GM21528 (cell line): ENCODE measurements around the gene PCDHA7.
"Not testable (repeated sequence)": the region's sequence is repeated elsewhere in the genome, so short reads cannot be mapped to it uniquely, and the experiment has no call there.

ENCODE experiments used
- ATAC-seq: cut with Tn5 transposase; IDR thresholded peaks from one replicate; pipeline ENCODE4 v1.9.1; 2021; ENCODE audit warnings: mild to moderate bottlenecking, moderate library complexity; ENCODE audit not compliant: unreplicated experiment, low FRiP score

PCDHA7 gene, protein sequence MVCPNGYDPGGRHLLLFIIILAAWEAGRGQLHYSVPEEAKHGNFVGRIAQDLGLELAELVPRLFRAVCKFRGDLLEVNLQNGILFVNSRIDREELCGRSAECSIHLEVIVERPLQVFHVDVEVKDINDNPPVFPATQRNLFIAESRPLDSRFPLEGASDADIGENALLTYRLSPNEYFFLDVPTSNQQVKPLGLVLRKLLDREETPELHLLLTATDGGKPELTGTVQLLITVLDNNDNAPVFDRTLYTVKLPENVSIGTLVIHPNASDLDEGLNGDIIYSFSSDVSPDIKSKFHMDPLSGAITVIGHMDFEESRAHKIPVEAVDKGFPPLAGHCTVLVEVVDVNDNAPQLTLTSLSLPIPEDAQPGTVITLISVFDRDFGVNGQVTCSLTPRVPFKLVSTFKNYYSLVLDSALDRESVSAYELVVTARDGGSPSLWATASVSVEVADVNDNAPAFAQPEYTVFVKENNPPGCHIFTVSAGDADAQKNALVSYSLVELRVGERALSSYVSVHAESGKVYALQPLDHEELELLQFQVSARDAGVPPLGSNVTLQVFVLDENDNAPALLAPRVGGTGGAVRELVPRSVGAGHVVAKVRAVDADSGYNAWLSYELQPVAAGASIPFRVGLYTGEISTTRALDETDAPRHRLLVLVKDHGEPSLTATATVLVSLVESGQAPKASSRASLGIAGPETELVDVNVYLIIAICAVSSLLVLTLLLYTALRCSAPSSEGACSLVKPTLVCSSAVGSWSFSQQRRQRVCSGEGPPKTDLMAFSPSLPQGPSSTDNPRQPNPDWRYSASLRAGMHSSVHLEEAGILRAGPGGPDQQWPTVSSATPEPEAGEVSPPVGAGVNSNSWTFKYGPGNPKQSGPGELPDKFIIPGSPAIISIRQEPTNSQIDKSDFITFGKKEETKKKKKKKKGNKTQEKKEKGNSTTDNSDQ

DNA sequence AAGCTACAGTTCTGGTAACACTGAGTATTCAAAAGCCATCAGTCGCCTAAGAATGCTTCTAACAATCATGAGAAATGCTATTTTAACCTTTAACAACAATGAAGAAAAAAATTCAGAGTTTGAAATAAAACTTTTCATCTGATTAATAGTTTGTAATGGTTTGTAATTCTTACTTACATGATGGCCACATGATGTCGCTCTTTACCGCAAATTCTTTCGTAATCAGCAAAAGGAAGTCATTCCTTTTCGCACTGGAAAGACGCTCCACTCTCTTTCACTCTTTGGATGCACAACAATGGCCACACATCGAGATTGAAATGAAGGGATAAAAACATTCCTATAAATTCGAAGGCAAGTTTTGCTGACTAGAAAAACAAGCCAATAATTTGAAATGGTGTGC lies at the start of gene PCDHA7:
PCDHA7 (plus strand) TSS at position 277 of the 400 bp plus-strand sequence; CDS start at position 392, 115 bp downstream.
- no peak for ATAC-seq

DNA sequence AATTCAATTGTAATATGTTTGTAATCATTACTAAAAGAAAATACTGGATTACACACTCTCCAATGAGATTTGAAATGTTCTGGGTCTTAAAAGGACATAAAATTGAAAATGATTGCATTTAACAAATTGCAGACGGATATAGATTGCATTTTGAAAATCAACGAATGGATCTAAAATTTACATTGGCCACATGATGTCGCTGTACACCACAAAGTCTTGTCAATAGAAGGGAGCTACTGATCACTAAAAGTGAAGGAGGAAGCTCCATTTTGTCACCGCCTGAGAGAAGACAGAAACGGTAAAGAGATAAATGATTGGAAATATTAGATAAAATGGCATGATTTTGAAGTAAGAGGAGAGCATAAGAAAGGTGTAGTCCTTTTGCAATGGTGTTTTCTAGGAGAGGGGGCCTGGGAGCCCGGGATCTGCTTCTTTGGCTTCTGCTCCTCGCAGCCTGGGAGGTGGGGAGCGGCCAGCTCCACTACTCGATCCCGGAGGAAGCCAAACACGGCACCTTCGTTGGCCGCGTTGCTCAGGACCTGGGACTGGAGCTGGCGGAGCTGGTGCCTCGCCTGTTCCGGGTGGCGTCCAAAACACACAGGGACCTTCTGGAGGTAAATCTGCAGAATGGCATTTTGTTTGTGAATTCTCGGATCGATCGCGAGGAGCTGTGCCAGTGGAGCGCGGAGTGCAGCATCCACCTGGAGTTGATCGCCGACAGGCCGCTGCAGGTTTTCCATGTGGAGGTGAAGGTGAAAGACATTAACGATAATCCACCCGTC lies 48.0 kb upstream of the PCDHA7 start, which contains the start of gene PCDHA1:
PCDHA1 (plus strand) TSS at position 236 of the 782 bp plus-strand sequence.
- ATAC-seq: no peak

DNA sequence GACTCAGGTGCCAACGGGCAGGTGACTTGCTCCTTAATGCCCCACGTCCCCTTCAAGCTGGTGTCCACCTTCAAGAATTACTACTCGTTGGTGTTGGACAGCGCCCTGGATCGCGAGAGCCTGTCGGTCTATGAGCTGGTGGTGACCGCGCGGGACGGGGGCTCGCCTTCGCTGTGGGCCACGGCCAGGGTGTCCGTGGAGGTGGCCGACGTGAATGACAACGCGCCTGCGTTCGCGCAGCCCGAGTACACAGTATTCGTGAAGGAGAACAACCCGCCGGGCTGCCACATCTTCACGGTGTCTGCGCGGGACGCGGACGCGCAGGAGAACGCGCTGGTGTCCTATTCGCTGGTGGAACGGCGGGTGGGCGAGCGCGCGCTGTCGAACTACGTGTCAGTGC lies 46.6 kb upstream of the PCDHA7 start:
- not testable (repeated sequence) for ATAC-seq

DNA sequence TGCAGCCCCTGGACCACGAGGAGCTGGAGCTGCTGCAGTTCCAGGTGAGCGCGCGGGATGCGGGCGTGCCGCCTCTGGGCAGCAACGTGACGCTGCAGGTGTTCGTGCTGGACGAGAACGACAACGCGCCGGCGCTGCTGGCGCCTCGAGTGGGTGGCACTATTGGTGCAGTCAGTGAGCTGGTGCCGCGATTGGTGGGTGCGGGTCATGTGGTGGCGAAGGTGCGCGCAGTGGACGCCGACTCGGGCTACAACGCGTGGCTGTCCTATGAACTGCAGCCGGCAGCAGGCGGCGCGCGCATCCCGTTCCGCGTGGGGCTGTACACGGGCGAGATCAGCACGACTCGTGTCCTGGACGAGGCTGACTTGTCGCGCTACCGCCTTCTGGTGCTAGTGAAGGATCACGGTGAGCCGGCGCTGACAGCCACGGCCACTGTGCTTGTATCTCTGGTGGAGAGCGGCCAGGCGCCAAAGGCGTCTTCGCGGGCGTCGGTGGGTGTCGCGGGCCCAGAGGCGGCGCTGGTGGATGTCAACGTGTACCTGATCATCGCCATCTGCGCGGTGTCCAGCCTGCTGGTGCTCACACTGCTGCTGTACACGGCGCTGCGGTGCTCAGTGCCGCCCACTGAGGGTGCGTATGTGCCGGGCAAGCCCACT lies 46.1 kb upstream of the PCDHA7 start:
- not testable (repeated sequence) for ATAC-seq

DNA sequence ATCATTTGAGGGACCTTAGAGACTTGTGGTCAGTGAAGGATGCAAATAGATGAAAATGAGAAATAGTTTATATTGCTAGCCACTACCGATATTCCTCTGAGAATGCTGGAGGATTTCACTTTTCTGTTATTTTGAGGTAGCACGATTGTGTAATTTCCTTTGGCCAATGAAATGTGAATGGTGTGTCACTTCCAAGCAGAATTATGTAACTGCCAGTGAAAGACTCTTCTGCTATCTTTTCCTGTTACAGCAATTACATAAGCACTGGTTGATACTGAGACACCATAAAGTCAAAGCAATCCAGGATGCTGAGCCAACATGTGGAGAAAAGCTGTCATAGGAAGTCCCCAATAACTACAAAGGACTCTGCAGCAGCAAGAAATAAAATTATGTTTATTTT lies 43.0 kb upstream of the PCDHA7 start:
- ATAC-seq: no peak

DNA sequence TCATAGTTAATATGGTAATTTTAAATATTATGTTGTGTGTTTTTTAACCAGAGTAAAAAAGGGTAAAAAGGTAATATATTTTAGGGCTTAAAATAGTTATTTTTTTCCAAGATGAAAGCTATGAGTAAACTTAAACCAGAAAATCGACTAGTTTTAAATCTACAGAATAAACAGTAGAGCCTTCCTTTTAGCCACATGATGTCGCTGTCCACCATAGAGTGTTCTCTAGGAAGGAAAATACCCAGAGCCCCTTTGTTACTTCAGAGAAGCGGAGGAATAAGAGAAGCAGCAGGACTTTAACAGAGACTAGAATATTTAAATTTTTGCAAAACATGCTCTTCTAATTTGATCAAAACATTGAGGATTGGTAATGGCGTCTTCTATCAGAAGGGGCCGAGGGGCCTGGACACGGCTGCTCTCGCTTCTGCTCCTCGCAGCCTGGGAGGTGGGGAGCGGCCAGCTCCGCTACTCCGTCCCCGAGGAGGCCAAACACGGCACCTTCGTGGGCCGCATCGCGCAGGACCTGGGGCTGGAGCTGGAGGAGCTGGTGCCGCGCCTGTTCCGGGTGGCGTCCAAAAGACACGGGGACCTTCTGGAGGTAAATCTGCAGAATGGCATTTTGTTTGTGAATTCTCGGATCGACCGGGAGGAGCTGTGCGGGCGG lies 39.3 kb upstream of the PCDHA7 start, which contains the start of gene PCDHA2:
PCDHA2 (plus strand) TSS at position 258 of the 664 bp plus-strand sequence.
- no peak for ATAC-seq

DNA sequence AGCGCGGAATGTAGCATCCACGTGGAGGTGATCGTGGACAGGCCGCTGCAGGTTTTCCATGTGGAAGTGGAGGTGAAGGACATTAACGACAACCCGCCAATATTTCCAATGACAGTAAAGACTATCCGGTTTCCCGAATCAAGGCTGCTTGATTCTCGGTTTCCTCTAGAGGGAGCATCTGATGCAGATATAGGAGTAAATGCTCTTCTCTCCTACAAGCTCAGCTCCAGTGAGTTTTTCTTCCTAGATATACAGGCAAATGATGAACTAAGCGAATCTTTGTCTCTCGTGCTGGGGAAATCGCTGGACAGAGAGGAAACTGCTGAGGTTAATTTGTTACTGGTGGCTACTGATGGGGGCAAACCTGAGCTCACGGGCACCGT lies 38.8 kb upstream of the PCDHA7 start:
- ATAC-seq: no peak

DNA sequence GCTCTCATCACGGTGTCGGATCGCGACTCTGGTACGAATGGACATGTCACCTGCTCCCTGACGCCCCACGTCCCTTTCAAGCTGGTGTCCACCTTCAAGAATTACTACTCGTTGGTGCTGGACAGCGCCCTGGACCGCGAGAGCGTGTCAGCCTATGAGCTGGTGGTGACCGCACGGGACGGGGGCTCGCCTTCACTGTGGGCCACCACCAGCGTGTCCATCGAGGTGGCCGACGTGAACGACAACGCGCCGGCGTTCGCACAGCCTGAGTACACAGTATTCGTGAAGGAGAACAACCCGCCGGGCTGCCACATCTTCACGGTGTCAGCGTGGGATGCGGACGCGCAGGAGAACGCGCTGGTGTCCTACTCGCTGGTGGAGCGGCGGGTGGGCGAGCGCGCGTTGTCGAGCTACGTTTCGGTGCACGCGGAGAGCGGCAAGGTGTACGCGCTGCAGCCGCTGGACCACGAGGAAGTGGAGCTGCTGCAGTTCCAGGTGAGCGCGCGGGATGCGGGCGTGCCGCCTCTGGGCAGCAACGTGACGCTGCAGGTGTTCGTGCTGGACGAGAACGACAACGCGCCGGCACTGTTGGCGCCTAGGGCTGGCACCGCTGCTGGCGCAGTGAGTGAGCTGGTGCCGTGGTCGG lies 37.9 kb upstream of the PCDHA7 start:
- not testable (repeated sequence) for ATAC-seq

DNA sequence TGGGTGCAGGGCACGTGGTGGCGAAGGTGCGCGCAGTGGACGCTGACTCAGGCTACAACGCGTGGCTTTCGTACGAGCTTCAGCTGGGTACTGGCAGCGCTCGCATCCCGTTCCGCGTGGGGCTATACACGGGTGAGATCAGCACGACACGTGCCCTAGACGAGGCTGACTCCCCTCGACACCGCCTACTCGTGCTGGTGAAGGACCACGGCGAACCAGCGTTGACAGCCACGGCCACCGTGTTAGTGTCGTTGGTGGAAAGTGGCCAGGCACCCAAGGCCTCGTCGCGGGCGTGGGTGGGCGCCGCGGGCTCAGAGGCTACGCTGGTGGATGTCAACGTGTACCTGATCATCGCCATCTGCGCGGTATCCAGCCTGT lies 37.4 kb upstream of the PCDHA7 start:
- no peak for ATAC-seq

DNA sequence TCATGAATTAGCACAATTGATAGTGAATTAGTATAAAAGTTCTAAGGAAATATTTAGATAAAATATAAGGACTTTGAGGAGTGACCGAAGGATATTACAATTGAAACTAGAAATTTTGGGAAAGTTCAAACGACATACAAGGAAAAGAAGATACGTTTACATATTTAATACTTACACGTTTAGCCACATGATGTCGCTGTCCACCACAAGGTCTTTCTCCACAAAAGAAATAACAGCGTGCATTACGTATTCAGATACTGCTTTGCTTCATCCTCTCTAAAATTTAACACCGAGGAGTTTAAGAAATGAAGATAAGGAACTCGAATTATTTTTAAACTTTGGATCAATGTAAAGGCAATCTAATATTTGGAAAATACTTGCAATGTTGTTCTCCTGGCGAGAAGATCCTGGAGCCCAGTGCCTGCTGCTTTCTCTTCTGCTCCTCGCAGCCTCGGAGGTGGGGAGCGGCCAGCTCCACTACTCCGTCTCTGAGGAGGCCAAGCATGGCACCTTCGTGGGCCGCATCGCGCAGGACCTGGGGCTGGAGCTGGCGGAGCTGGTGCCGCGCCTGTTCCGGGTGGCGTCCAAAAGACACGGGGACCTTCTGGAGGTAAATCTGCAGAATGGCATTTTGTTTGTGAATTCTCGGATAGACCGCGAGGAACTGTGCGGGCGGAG lies 33.1 kb upstream of the PCDHA7 start, which contains the start of gene PCDHA3:
PCDHA3 (plus strand) TSS at position 242 of the 678 bp plus-strand sequence.
- no peak for ATAC-seq

DNA sequence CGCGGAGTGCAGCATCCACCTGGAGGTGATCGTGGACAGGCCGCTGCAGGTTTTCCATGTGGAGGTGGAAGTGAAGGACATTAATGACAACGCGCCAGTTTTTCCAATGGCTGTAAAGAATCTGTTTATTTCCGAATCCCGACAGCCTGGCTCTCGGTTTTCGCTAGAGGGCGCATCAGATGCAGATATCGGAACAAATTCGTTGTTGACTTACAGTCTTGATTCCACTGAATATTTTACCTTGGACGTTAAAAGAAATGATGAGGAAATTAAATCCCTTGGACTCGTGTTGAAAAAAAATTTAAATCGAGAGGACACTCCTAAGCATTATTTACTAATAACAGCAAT lies 32.6 kb upstream of the PCDHA7 start:
- ATAC-seq: no peak

DNA sequence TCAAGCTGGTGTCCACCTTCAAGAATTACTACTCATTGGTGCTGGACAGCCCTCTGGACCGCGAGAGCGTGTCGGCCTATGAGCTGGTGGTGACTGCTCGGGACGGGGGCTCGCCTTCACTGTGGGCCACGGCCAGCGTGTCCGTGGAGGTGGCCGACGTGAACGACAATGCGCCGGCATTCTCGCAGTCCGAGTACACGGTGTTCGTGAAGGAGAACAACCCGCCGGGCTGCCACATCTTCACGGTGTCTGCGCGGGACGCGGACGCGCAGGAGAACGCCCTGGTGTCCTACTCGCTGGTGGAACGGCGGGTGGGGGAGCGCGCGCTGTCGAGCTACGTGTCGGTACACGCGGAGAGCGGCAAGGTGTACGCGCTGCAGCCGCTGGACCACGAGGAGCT lies 31.7 kb upstream of the PCDHA7 start:
- ATAC-seq: not testable (repeated sequence)

DNA sequence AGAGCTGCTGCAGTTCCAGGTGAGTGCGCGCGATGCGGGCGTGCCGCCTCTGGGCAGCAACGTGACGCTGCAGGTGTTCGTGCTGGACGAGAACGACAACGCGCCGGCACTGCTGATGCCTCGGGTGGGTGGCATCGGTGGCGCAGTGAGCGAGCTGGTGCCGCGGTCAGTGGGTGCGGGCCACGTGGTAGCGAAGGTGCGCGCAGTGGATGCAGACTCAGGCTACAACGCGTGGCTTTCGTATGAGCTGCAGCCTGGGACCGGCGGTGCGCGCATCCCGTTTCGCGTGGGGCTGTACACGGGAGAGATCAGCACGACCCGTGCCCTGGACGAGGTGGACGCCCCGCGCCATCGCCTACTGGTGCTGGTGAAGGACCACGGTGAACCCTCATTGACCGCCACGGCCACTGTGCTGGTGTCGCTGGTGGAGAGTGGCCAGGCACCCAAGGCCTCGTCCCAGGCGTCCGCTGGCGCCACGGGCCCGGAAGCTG lies 31.2 kb upstream of the PCDHA7 start:
- ATAC-seq: no peak

DNA sequence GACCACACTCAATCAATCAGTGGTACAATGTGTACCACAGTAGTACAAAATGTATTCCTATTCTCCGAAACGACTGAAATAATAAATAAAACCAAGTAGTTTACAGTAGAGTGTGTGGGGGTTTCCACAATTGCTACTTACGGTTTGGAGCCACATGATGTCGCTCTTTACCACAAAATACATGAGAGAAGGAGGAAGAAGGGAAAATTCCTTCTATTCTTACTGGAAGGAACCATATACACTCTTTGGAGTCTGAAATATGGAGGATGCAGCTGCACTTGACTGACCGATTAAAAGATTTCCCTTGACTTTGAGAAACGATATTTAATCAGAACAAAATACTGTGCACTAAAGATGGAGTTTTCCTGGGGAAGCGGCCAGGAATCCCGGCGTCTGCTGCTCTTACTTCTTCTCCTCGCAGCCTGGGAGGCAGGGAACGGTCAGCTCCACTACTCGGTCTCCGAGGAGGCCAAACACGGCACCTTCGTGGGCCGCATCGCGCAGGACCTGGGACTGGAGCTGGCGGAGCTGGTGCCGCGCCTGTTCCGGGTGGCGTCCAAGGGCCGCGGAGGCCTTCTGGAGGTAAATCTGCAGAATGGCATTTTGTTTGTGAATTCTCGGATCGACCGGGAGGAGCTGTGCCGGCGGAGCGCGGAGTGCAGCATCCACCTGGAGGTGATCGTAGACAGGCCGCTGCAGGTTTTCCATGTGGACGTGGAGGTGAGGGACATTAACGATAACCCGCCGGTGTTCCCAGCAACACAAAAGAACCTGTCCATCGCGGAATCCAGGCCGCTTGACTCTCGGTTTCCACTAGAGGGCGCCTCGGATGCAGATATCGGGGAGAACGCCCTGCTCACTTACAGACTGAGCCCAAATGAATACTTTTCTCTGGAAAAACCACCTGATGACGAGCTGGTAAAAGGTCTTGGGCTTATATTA lies 27.0 kb upstream of the PCDHA7 start, which contains the start of gene PCDHA4:
PCDHA4 (plus strand) TSS at position 235 of the 942 bp plus-strand sequence.
- ATAC-seq: no peak

DNA sequence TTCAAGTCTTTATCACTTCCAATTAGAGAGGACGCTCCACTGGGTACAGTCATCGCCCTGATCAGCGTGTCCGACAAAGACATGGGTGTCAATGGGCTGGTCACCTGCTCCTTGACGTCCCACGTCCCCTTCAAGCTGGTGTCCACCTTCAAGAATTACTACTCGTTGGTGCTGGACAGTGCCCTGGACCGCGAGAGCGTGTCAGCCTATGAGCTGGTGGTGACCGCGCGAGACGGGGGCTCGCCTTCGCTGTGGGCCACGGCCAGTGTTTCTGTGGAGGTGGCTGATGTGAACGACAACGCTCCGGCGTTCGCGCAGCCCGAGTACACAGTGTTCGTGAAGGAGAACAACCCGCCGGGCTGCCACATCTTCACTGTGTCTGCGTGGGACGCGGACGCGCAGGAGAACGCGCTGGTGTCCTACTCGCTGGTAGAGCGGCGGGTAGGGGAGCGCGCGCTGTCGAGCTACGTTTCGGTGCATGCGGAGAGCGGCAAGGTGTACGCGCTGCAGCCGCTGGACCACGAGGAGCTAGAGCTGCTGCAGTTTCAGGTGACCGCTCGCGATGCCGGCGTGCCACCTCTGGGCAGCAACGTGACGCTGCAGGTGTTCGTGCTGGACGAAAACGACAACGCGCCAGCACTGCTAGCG lies 25.7 kb upstream of the PCDHA7 start:
- ATAC-seq: not testable (repeated sequence)

DNA sequence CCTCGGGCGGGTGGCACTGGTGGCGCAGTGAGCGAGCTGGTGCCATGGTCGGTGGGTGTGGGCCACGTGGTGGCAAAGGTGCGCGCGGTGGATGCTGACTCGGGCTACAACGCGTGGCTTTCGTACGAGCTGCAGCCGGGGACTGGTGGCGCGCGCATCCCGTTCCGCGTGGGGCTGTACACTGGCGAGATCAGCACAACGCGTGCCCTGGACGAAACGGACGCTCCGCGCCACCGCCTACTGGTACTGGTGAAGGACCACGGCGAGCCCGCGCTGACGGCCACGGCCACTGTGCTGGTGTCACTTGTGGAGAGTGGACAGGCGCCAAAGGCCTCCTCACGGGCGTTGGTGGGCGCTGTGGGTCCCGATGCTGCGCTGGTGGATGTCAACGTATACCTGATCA lies 25.2 kb upstream of the PCDHA7 start:
- no peak for ATAC-seq
